ENCODE results near the gene DDR2. TPM values are rescaled to one million over a fixed set of nuclear protein-coding genes. Genes with fewer than 3 reads are reported as not detected.
"Not testable (repeated sequence)": the region's sequence is repeated elsewhere in the genome, so short reads cannot be mapped to it uniquely, and the experiment has no call there.

DDR2 gene
- total RNA-seq, 2 experiments from 2014 or later, result 0.21 to 0.23 TPM

- H3K36me3 Mint-ChIP-seq (ENCODE audit: low read depth), result no peaks in the 10 kb centered on the region
- H3K9me3 Mint-ChIP-seq (ENCODE audit: low read depth), result no peaks in the 10 kb centered on the region
- no peaks in the 10 kb centered on the region for H3K27me3 Mint-ChIP-seq
- no peak overlapping the region for H3K4me3 Mint-ChIP-seq
- ChIA-PET CTCF (no interaction called here), POLR2A (no interaction called here)
- H3K27ac Mint-ChIP-seq, result no peak overlapping the region
- DNase-seq (no peak), ATAC-seq (no peak)
- intact Hi-C loops (cut with DNase I, micrococcal nuclease), result no loop called here
- H3K4me1 Mint-ChIP-seq, result no peaks in the 10 kb centered on the region
Measured at GRCh38 chr1:162757476-162757875, 125.2 kb downstream of the DDR2 start.

- H3K27me3 Mint-ChIP-seq, result no peaks in the 10 kb centered on the region
Measured at GRCh38 chr1:162765788-162766187, 133.5 kb downstream of the DDR2 start.

GRCh38 chr1:162772571-162773154, 140.4 kb downstream of the DDR2 start:
- no peak for ATAC-seq
- CTCF ChIA-PET, result no interaction called here

More at GRCh38 chr1:162765788-162766187, 133.5 kb downstream of the DDR2 start:
- no peak overlapping the region for H3K4me3 Mint-ChIP-seq
- no peaks in the 10 kb centered on the region for H3K4me1 Mint-ChIP-seq
- no peaks in the 10 kb centered on the region for H3K9me3 Mint-ChIP-seq (ENCODE audit: low read depth)
- DNase-seq (no peak), ATAC-seq (no peak)
- no peaks in the 10 kb centered on the region for H3K36me3 Mint-ChIP-seq (ENCODE audit: low read depth)
- ChIA-PET CTCF (no interaction called here), POLR2A (no interaction called here)
- H3K27ac Mint-ChIP-seq, result no peak overlapping the region
- intact Hi-C loops (cut with DNase I, micrococcal nuclease), result no loop called here

GRCh38 chr1:162774007-162774406, 141.7 kb downstream of the DDR2 start:
- DNase-seq (no peak), ATAC-seq (no peak)
- CTCF ChIA-PET, result no interaction called here
- no peaks in the 10 kb centered on the region for H3K4me1 Mint-ChIP-seq
- H3K27ac Mint-ChIP-seq, result no peak overlapping the region
- no peak overlapping the region for H3K4me3 Mint-ChIP-seq
- intact Hi-C loops (cut with DNase I, micrococcal nuclease), result no loop called here
- POLR2A ChIA-PET, result no interaction called here
- no peaks in the 10 kb centered on the region for H3K36me3 Mint-ChIP-seq (ENCODE audit: low read depth)
- H3K27me3 Mint-ChIP-seq, result peaks cover 8% of the 10 kb centered on the region
- H3K9me3 Mint-ChIP-seq (ENCODE audit: low read depth), result no peaks in the 10 kb centered on the region

More at GRCh38 chr1:162772571-162773154, 140.4 kb downstream of the DDR2 start:
- Mint-ChIP-seq H3K36me3 (ENCODE audit: low read depth) (no peaks in the 10 kb centered on the region), H3K4me1 (no peaks in the 10 kb centered on the region), H3K27me3 (peaks cover 4% of the 10 kb centered on the region), H3K9me3 (ENCODE audit: low read depth) (no peaks in the 10 kb centered on the region), H3K4me3 (no peak overlapping the region), H3K27ac (no peak overlapping the region)
- no peak for DNase-seq
- intact Hi-C loops (cut with DNase I, micrococcal nuclease), result no loop called here
- POLR2A ChIA-PET, result no interaction called here

- CTCF ChIA-PET, result no interaction called here
- intact Hi-C loops (cut with DNase I, micrococcal nuclease), result no loop called here
- POLR2A ChIA-PET, result no interaction called here
- Mint-ChIP-seq H3K4me1 (no peaks in the 10 kb centered on the region), H3K4me3 (no peak overlapping the region), H3K36me3 (ENCODE audit: low read depth) (peaks cover 3% of the 10 kb centered on the region), H3K27ac (no peak overlapping the region), H3K9me3 (ENCODE audit: low read depth) (no peaks in the 10 kb centered on the region), H3K27me3 (peaks cover 17% of the 10 kb centered on the region)
- DNase-seq (no peak), ATAC-seq (no peak)
Measured at GRCh38 chr1:162779043-162779442, 146.8 kb downstream of the DDR2 start.

GRCh38 chr1:162782671-162783070, 150.4 kb downstream of the DDR2 start:
- no peaks in the 10 kb centered on the region for H3K9me3 Mint-ChIP-seq (ENCODE audit: low read depth)
- CTCF ChIA-PET, result no interaction called here
- no peak overlapping the region for H3K4me3 Mint-ChIP-seq
- H3K4me1 Mint-ChIP-seq, result no peaks in the 10 kb centered on the region
- ATAC-seq (no peak), DNase-seq (no peak)
- intact Hi-C loops (cut with DNase I, micrococcal nuclease), result loop anchor here in 1 of 2 experiments (10.0 kb wide), 1 partner anchor 288 kb away; the partner anchor contains the start of gene UHMK1
- no peak overlapping the region for H3K27ac Mint-ChIP-seq
- POLR2A ChIA-PET, result no interaction called here
- peaks cover 15% of the 10 kb centered on the region for H3K27me3 Mint-ChIP-seq
- peaks cover 3% of the 10 kb centered on the region for H3K36me3 Mint-ChIP-seq (ENCODE audit: low read depth)

GRCh38 chr1:162784926-162785325, 152.7 kb downstream of the DDR2 start:
- H3K27ac Mint-ChIP-seq; POLR2A ChIA-PET; H3K9me3 Mint-ChIP-seq (ENCODE audit: low read depth); H3K27me3 Mint-ChIP-seq; H3K4me1 Mint-ChIP-seq; H3K36me3 Mint-ChIP-seq (ENCODE audit: low read depth); DNase-seq; H3K4me3 Mint-ChIP-seq; CTCF ChIA-PET; ATAC-seq: not testable (repeated sequence)
- intact Hi-C loops (cut with DNase I, micrococcal nuclease), result loop anchor here in 1 of 2 experiments (10.0 kb wide), 1 partner anchor 290 kb away; the partner anchor contains the start of gene UHMK1

GRCh38 chr1:162788783-162789182, 156.5 kb downstream of the DDR2 start:
- H3K27ac Mint-ChIP-seq, result peak overlapping the region; percentile 31
- H3K27me3 Mint-ChIP-seq; POLR2A ChIA-PET; H3K9me3 Mint-ChIP-seq (ENCODE audit: low read depth); H3K4me1 Mint-ChIP-seq; CTCF ChIA-PET; H3K4me3 Mint-ChIP-seq; ATAC-seq: not testable (repeated sequence)
- peak; percentile 19 for DNase-seq
- H3K36me3 Mint-ChIP-seq (ENCODE audit: low read depth), result peaks cover 12% of the 10 kb centered on the region
- intact Hi-C loops (cut with DNase I, micrococcal nuclease), result loop anchor here in 1 of 2 experiments (10.0 kb wide), 1 partner anchor 294 kb away; the partner anchor contains the start of gene UHMK1

GRCh38 chr1:162790303-162790984, 158.2 kb downstream of the DDR2 start, which contains the start of gene HSD17B7:
Gene HSD17B7 (plus strand): TSS chr1:162790702. CDS start chr1:162790801, 99 bp downstream.
- peak; percentile 84 for DNase-seq
- POLR2A ChIA-PET, result interaction anchor here (0.6 kb wide), 1 partner anchor 114 kb away, joined by 4 read pairs; no protein-coding TSS in a partner anchor
- CTCF ChIA-PET; H3K27me3 Mint-ChIP-seq; H3K9me3 Mint-ChIP-seq (ENCODE audit: low read depth): not testable (repeated sequence)
- H3K4me1 Mint-ChIP-seq, result peaks cover 12% of the 10 kb centered on the region
- intact Hi-C loops (cut with DNase I, micrococcal nuclease), result loop anchor here (1.0 to 5.0 kb wide), 3 partner anchors 229 to 530 kb away; partner anchors contain the start of genes NUF2 (in 1 of the 2), UAP1 (in 1 of the 2) and UHMK1 (in 1 of the 2)
- peak; percentile 99 for ATAC-seq
- H3K36me3 Mint-ChIP-seq (ENCODE audit: low read depth), result peaks cover 14% of the 10 kb centered on the region
- H3K4me3 Mint-ChIP-seq, result peak within 1 kb of the TSS; percentile 86
- peak within 1 kb of the TSS; percentile 92 for H3K27ac Mint-ChIP-seq

- Mint-ChIP-seq H3K4me1 (peaks cover 15% of the 10 kb centered on the region), H3K4me3 (peak overlapping the region; percentile 86), H3K36me3 (ENCODE audit: low read depth) (peaks cover 14% of the 10 kb centered on the region), H3K27ac (peak overlapping the region; percentile 92)
- intact Hi-C loops (cut with DNase I, micrococcal nuclease), result loop anchor here (1.0 to 5.0 kb wide), 3 partner anchors 230 to 530 kb away; partner anchors contain the start of genes NUF2 (in 1 of the 2), UAP1 (in 1 of the 2) and UHMK1 (in 1 of the 2)
- peak; percentile 37 for ATAC-seq
- DNase-seq; H3K27me3 Mint-ChIP-seq; H3K9me3 Mint-ChIP-seq (ENCODE audit: low read depth); CTCF ChIA-PET: not testable (repeated sequence)
- POLR2A ChIA-PET, result interaction anchor here (0.6 kb wide), 1 partner anchor 115 kb away, joined by 4 read pairs; no protein-coding TSS in a partner anchor
Measured at GRCh38 chr1:162790985-162791357, 158.7 kb downstream of the DDR2 start.

- POLR2A ChIA-PET; H3K9me3 Mint-ChIP-seq (ENCODE audit: low read depth); H3K4me3 Mint-ChIP-seq; DNase-seq; H3K27me3 Mint-ChIP-seq; ATAC-seq; H3K27ac Mint-ChIP-seq; CTCF ChIA-PET: not testable (repeated sequence)
- intact Hi-C loops (cut with DNase I, micrococcal nuclease), result loop anchor here in 1 of 2 experiments (5.0 kb wide), 1 partner anchor 297 kb away; the partner anchor contains the start of gene UHMK1
- H3K36me3 Mint-ChIP-seq (ENCODE audit: low read depth), result peaks cover 31% of the 10 kb centered on the region
- peaks cover 22% of the 10 kb centered on the region for H3K4me1 Mint-ChIP-seq
Measured at GRCh38 chr1:162794284-162794683, 162.0 kb downstream of the DDR2 start.

All from activated CD4-positive, alpha-beta T cell treated with anti-CD3 and anti-CD28 coated beads for 36 hours (primary cell).